Measurements from ENCODE around the gene AIG1.

Gene AIG1

GRCh38 chr6:143390278-143390677 is 329.6 kb downstream of the AIG1 start:
- DNase-seq = no peak

Measured in NCI-H82 (cell line).